ENCODE results near the gene NAV1.
A peak's percentile ranks its signal among the peaks of the same experiment; 100 is the strongest.
"Not testable (repeated sequence)": the region's sequence is repeated elsewhere in the genome, so short reads cannot be mapped to it uniquely, and the experiment has no call there.

Gene NAV1

GRCh38 chr1:201528631-201529252 lies 10.2 kb upstream of the NAV1 start:
- no peak for DNase-seq

GRCh38 chr1:201530741-201531531 lies 8.0 kb upstream of the NAV1 start:
- peak; percentile 17 to 47 for DNase-seq

DNA sequence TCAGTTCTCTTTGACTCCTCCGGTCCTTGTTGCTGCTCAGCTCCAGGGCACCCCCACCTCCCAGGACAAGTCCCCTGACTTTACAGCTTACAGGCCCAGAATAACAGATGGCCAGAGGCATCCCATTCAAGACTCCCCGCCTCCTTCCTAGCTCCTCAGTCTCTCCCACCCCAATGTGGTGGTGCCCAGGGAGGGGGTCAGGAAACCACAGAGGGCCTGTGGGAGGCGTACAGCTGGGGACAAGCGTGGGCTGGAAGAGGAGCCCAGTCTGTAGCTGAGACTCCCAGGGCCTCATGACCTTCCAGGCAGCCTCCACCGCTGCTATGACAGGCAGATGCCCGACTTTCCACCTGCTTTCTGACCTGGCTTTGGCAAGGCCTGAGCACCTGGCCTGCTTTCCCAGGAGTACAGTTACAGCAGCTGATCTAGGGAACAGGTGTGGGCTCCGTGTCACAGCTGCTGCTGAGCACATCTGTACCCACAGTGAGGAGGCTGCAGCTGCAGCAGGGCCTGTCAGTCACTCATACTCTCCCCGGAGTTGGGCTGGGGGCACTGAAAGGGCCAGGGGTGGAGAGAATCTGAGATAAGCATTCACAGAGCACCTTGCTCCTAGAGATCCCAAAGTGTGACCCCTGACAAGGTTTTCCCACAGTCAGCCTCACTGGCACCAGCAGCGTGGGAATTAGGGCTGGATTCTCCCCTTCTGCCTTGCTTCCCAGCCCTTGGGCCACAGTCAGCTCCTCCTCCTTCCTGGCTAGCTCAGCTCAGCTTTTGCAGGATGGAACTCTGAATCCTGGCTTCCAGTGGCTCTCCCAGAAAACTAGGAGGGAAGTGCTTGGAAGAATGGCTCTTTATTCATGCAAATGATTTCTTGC lies 7.1 kb upstream of the NAV1 start:
- no peak for DNase-seq

DNA sequence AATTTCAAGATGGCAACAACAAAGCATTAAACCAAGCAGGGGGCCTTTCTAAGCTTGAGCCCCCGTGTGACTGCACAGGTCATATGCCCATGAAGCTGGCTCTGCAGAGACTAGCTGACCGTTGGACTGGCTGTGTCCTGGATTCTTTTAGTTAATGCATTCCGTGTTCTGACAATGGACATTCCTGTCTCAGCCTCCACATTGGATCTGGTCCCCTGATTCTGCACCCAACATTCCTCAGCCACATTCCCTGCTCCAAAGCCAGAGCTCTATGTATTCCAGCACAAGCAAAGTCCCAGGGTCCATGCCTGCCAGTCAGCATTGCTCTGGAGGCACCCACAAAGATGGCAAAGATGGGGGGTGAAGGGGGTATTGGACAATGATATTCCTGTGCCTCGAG lies 5.1 kb upstream of the NAV1 start:
- DNase-seq, result no peak

DNA sequence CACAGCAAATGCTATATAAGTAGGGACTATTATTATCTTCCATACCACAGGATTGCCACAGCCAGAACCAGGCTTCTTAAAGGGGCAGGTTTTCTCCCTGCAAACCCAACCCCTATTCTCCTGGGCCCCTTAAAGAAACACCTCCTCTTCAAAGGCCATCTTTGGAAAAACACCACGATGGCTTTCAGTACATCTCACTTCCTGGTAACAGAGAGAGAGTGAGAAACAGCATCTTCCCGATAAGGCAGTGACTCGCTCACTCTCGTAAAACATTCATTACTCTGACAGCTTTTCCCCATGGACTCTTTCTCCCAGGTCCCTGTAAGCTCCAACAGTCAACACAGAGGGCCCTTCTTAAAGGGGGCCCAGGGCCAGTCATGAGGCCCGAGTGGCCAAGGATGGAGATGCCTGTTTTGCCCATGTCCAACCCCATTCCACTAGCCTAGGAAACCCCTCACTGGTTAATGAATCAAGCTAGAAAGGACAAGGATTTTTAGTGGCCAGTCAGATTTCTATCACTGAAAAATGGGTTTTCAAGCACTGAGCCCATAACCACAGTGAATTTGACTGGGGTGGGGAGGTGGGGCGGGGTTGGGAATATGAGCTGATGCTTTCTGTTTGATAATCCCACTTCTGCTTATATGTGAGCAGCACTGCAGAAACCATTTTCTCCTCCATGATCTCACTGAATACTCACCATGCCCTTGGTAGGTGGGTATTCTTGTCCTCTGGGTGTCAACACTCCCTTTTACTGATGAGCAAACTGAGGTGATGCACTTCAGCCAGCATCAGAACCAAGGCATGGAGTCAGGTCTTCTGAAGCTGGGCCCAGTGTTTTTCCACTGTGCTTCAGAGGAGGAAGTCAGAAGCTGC lies 3.6 kb upstream of the NAV1 start:
- DNase-seq, result no peak

DNA sequence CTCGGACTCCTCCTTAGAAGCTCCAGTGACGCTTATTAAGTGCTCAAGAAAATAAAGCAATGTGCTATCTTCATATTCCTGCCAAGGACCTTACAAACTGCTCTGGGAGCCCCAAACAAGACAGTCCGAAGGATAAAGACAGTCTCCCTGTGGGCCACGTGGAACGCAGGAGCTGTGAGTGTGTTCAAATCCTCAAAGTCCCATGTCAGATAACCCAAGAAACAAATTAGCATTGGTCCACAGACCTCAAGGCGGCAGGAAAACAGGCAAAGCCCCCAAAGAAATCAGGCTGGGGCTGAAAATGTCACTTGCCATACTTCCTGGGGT lies 3.0 kb upstream of the NAV1 start:
- no peak for DNase-seq

DNA sequence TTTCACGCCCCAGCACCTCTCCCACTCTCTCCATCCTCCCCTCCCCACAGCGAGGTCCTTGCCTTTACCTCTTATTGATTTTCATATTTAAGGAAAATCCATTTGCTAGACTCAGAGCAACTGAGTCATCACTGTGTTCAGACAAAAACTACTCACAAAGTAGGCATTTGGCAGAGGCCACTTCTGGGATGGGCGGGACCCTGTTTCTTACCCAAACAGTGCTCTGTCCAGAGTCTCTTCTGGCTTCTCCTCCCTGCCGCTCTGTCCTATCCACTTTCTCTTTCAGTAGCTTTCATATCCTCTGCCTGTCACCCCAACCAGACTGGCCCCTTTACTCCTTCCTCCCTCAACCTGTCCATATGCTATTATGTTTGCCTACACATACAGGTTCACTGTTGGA lies 2.4 kb upstream of the NAV1 start:
- no peak for DNase-seq

DNA sequence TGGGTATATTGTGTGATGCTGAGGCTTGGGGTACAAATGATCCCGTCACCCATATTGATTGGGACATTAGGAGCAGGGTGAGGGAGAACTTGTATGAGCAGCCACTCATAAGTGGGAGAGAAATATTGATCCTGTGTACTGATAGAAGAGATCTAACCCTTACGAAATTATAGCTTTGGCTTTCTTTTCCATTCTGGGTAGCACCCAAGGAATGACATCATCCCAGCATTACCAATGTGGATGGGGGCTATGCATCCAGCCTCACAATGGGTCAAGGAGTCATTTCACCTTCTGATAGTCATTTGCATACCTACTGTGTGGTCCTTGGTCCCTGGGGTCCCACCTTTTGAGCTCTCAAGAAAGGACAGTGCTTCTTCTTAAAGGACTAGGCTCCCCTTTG lies 1.9 kb upstream of the NAV1 start:
- DNase-seq, result no peak

GRCh38 chr1:201537467-201537866 lies 1.5 kb upstream of the NAV1 start:
- no peak for DNase-seq

- DNase-seq, result no peak
These were observed 876 bp upstream of the NAV1 start for GRCh38 chr1:201537891-201538611.

DNA sequence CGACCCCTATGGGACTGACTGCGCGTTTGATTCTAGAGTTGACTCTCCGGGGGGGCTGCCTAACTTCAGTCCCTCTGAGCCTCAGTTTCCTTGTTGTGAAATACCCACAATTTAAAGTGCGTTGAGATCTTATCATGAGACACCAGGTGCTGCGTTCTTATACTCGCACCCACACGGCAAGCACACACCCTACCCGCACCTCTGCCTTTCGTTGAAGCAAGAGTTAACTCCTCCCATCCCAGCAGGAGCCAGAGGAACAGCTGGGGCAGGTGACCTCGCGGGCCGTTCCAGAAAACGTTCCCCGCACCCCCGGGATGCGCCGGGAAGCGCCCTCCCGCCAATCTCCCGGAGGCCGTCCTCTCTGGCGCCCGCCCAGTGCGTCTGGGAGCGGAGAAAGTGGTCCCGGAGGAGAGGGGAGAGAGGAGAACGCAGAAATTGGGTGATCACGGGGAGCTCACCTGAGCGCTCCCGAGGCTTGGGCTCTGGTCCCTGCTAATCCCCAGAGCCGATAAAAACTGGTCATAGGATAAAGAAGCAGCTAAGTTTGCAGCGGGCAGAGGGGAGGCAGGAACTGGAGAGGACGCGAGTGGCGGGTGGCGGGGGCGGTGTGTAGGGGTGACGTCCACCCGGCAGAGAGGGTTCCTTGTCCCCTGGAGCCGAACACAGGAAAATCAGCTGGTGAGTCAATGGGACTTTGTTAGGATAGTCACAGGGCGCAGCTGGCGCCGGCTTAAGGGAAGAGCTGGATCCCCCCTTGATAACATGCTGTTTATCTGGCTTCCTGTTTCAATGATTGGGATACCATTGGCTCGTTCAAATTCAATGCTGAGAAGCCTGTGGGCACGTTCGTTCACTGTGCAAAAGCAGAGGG lies 869 bp downstream of the NAV1 start:
- no peak for DNase-seq

DNA sequence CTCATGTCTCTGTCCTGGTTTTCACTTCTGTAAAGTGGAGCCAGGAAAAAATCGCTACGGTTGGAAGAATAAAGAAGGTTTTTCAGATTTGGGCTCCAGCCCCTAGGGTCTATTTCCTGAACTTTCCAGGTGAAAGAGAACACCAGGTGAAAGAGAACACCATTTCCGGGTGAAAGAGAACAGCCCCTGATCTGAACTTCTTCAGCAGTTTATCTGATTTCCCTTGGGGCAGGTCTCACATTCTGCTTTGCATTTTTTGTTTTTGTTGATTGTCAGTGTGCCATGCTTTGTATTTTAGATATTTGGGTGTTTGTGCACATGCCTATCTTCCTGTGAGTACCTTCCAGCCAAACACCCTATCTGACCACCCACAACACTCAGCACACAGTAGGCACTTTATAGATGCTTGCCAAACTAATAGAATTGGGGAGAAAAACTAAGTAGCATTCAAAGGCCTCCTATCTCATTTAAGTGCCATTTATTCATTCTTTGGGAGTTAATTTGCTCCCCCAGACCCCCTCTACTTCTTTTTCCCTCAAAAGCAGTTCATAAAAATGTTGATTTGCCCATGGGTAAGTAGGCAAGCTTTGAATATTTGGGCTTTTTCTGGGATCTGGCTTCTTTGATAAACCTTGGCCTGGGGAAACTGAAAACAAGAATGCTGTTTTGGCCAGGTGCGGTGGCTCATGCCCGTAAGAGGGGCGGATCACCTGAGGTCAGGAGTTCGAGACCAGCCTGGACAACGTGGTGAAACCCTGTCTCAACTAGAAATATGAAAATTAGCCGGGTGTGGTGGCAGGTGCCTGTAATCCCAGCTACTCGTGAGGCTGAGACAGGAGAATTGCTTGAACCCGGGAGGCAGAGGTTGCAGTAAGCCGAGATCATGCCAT lies 2.2 kb downstream of the NAV1 start:
- DNase-seq, result no peak

DNA sequence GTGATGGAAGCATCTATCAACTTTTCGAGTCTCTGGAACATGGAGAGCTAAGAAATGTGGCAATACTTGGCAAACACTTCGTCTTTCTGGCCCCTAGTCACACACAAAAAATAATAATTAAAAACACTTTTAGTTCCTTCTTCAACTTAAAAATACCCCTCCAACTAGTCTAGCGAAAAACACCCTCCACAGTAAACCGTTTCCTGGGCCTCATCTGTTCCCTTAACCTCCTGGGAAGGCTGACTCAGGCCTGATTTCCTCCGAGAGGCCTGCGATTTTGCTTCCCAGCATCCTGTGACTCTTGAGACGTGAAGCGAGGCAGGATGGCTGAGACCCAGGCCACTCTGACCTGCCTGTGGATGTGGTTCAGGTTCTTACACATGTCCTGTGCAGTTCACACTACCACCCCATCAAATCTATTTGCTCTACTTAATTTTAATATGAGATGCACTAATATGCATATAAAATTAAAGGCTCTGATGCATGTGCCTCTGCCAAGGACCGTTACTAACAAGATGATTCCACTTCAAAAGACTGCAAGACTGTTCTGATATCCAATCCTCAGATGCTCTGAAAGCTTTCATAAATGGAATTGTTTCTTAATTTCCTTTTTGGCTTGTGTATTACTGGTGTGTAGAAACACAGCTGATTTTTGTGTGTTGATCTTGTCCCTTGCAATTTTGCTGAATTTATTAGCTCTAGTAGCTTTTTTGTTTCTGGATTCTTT lies 3.5 kb downstream of the NAV1 start:
- no peak for DNase-seq

DNA sequence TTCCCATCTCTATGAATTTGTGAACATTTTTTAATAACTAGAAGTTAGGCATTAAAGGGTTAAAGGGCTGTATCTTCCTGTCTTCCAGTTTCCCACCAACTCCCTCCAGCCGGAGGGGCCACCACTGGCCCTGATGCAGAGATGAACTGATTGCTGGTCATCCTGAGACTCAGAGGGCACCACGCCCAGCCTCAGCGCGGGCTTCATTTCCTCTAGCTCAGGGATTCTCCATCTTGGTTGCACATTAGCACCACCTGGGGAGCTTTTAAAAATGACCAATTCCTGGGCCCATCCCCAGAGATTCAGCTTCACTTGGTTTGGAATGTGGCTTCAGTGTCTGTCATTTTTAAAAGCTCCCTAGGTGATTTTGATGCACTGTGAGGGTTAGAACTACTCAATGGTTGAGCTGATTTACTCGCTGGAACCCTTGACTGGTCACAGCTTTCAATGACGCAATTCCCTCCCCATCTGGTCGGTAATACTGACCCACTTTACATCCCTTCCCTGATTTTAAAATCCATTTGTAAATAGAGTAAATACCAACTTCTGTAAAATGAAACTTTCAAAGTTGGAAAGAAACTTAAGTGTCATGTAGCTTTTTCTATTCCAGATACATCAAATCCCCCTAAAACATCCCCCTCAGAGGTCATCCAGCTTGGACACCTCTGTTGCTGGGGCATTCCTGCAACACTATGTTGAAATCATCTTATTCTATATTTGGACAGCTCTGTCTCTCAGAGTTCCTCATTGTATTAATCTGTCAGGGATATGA lies 5.1 kb downstream of the NAV1 start:
- DNase-seq, result no peak

GRCh38 chr1:201544710-201545109 lies 5.8 kb downstream of the NAV1 start:
- DNase-seq, result no peak

- no peak for DNase-seq
These were observed 7.0 kb downstream of the NAV1 start for GRCh38 chr1:201545851-201546492.

- not testable (repeated sequence) for DNase-seq
These were observed 10.6 kb downstream of the NAV1 start for GRCh38 chr1:201549522-201549921.

GRCh38 chr1:201551096-201551495 lies 12.2 kb downstream of the NAV1 start:
- DNase-seq, result no peak
